ENCODE results near the gene HS3ST3A1.

HS3ST3A1 gene

DNA sequence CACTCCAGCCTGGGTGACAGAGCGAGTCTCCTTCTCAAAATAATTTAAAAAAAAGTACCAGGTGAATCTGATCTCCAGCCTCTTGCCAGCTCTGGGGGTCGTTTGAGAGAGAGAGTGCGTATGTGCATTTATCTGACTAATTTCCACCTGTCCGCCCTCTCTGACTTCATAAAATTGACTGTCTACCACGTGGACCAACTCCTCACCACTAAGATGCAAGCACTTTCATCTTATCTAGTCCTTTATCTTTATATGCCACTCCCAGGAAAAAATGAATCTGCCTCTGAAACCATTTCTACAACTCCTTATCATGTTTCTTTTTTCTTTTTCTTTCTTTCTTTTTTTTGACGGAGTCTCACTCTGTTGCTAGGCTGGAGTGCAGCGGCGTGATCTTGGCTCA is 55.8 kb downstream of the HS3ST3A1 start:
- H3K36me3 ChIP-seq (ENCODE audit: control insufficient read depth, low read length), result no peaks in the 10 kb centered on the region
- H3K4me1 ChIP-seq (ENCODE audit: control insufficient read depth, low read length), result no peaks in the 10 kb centered on the region
- H3K27ac ChIP-seq (ENCODE audit: low read depth, low read length), result no peak overlapping the region
- no peaks in the 10 kb centered on the region for H3K79me2 ChIP-seq (ENCODE audit: control insufficient read depth, low read length)
- no peak overlapping the region for H3K4me2 ChIP-seq (ENCODE audit: low read length)
- H3K9me3 ChIP-seq (ENCODE audit: control insufficient read depth, insufficient read depth, low read length), result 0 out of 2 replicates have a peak, but pooled peaks cover 3% of the 10 kb centered on the region
- H3K27me3 ChIP-seq (ENCODE audit: control insufficient read depth, low read length), result no peaks in the 10 kb centered on the region
- H3K9me2 ChIP-seq (replicated peaks; ENCODE audit: control insufficient read depth, low read length), result no peaks in the 10 kb centered on the region
- H3K4me3 ChIP-seq (ENCODE audit: low read length), result no peak overlapping the region
- H3F3A ChIP-seq (ENCODE audit: control insufficient read depth, insufficient read depth), result no peaks in the 10 kb centered on the region
- TF ChIP-seq, protein P1, sequence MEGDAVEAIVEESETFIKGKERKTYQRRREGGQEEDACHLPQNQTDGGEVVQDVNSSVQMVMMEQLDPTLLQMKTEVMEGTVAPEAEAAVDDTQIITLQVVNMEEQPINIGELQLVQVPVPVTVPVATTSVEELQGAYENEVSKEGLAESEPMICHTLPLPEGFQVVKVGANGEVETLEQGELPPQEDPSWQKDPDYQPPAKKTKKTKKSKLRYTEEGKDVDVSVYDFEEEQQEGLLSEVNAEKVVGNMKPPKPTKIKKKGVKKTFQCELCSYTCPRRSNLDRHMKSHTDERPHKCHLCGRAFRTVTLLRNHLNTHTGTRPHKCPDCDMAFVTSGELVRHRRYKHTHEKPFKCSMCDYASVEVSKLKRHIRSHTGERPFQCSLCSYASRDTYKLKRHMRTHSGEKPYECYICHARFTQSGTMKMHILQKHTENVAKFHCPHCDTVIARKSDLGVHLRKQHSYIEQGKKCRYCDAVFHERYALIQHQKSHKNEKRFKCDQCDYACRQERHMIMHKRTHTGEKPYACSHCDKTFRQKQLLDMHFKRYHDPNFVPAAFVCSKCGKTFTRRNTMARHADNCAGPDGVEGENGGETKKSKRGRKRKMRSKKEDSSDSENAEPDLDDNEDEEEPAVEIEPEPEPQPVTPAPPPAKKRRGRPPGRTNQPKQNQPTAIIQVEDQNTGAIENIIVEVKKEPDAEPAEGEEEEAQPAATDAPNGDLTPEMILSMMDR (IDR thresholded peaks at IDR 0.05; ENCODE audit: low read depth, low read length, poor library complexity, severe bottlenecking), result no peak
- TF ChIP-seq EZH2phosphoT487 (IDR thresholded peaks at IDR 0.05; ENCODE audit: borderline replicate concordance, low read length), result no peak
- H4K20me1 ChIP-seq (ENCODE audit: control insufficient read depth, insufficient read depth, low read depth, low read length), result no peaks in the 10 kb centered on the region

DNA sequence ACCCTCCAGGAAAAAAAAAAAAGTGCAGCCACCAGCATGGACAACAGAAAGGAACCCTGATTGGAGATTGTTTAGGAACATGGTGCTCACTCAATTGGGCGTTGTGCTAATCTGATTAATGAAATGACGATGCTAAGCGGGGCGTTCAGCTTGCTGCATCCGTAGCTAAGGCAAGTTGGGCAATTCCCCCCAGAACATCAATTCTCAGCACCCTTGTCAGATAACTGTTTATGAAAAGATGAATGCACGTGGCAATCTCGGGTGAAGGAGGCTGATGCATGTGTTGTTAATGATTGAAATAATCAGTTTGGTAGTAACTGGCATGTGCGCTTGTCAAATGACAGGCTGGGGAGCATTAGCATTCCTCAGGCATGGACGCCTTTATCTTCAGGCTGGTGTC is 57.0 kb downstream of the HS3ST3A1 start:
- no peaks in the 10 kb centered on the region for H3K27me3 ChIP-seq (ENCODE audit: control insufficient read depth, low read length)
- H3K27ac ChIP-seq (ENCODE audit: low read depth, low read length), result no peak overlapping the region
- TF ChIP-seq EZH2phosphoT487 (IDR thresholded peaks at IDR 0.05; ENCODE audit: borderline replicate concordance, low read length), result no peak
- TF ChIP-seq, protein P1 (IDR thresholded peaks at IDR 0.05; ENCODE audit: low read depth, low read length, poor library complexity, severe bottlenecking), result no peak
- H3K4me2 ChIP-seq (ENCODE audit: low read length), result no peak overlapping the region
- no peaks in the 10 kb centered on the region for H4K20me1 ChIP-seq (ENCODE audit: control insufficient read depth, insufficient read depth, low read depth, low read length)
- H3K36me3 ChIP-seq (ENCODE audit: control insufficient read depth, low read length), result no peaks in the 10 kb centered on the region
- H3F3A ChIP-seq (ENCODE audit: control insufficient read depth, insufficient read depth), result no peaks in the 10 kb centered on the region
- H3K9me3 ChIP-seq (ENCODE audit: control insufficient read depth, insufficient read depth, low read length), result no peaks in the 10 kb centered on the region
- H3K4me1 ChIP-seq (ENCODE audit: control insufficient read depth, low read length), result no peaks in the 10 kb centered on the region
- H3K4me3 ChIP-seq (ENCODE audit: low read length), result no peak overlapping the region
- H3K79me2 ChIP-seq (ENCODE audit: control insufficient read depth, low read length), result no peaks in the 10 kb centered on the region
- no peaks in the 10 kb centered on the region for H3K9me2 ChIP-seq (replicated peaks; ENCODE audit: control insufficient read depth, low read length)

DNA sequence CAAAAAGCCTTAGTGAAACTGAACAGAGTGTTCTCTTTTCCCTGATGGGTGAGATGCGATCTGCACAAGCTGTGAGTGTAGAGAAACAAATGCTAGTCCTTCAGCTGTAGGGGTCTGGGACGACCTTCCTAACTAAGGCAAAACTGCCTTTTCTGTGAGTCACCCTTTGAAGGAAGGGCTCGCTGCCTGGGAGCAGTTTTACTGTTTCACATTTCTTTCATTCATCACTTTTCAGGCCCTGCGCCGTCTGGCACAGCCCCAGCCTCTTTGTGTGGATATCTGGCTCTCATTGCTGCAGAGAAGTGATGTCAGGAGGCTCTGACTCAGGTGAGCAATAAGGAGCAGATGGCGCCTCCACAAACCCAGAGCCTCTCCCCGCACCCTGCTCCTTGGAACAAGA is 57.4 kb downstream of the HS3ST3A1 start:
- no peak overlapping the region for H3K4me2 ChIP-seq (ENCODE audit: low read length)
- no peaks in the 10 kb centered on the region for H3K4me1 ChIP-seq (ENCODE audit: control insufficient read depth, low read length)
- H3K79me2 ChIP-seq (ENCODE audit: control insufficient read depth, low read length), result no peaks in the 10 kb centered on the region
- no peaks in the 10 kb centered on the region for H3F3A ChIP-seq (ENCODE audit: control insufficient read depth, insufficient read depth)
- TF ChIP-seq EZH2phosphoT487 (IDR thresholded peaks at IDR 0.05; ENCODE audit: borderline replicate concordance, low read length), result no peak
- TF ChIP-seq, protein P1 (IDR thresholded peaks at IDR 0.05; ENCODE audit: low read depth, low read length, poor library complexity, severe bottlenecking), result no peak
- H3K9me2 ChIP-seq (replicated peaks; ENCODE audit: control insufficient read depth, low read length), result no peaks in the 10 kb centered on the region
- no peaks in the 10 kb centered on the region for H3K27me3 ChIP-seq (ENCODE audit: control insufficient read depth, low read length)
- no peak overlapping the region for H3K4me3 ChIP-seq (ENCODE audit: low read length)
- H4K20me1 ChIP-seq (ENCODE audit: control insufficient read depth, insufficient read depth, low read depth, low read length), result no peaks in the 10 kb centered on the region
- no peak overlapping the region for H3K27ac ChIP-seq (ENCODE audit: low read depth, low read length)
- H3K9me3 ChIP-seq (ENCODE audit: control insufficient read depth, insufficient read depth, low read length), result no peaks in the 10 kb centered on the region
- no peaks in the 10 kb centered on the region for H3K36me3 ChIP-seq (ENCODE audit: control insufficient read depth, low read length)

DNA sequence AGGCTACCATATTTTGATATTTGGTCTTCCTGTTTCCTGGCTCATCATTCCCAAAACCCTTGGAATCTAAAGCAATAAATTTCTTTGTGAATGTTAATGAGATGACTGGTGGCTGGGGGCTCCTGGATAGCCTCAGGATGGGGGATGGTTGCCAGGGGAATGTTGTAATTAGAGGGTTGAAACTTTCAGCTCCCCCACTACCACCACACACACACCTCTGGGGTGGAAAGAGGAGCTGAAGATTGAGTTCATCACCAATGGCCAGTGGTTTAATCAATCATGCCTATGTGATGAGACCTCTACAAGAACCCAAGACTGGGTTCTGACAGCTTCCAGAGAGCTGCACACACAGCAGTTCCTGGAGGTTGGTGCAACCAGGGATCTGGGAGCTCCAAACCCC is 59.1 kb downstream of the HS3ST3A1 start:
- no peaks in the 10 kb centered on the region for H3K79me2 ChIP-seq (ENCODE audit: control insufficient read depth, low read length)
- H3K9me2 ChIP-seq (replicated peaks; ENCODE audit: control insufficient read depth, low read length), result no peaks in the 10 kb centered on the region
- no peaks in the 10 kb centered on the region for H3F3A ChIP-seq (ENCODE audit: control insufficient read depth, insufficient read depth)
- H3K4me2 ChIP-seq (ENCODE audit: low read length), result no peak overlapping the region
- no peaks in the 10 kb centered on the region for H4K20me1 ChIP-seq (ENCODE audit: control insufficient read depth, insufficient read depth, low read depth, low read length)
- no peaks in the 10 kb centered on the region for H3K4me1 ChIP-seq (ENCODE audit: control insufficient read depth, low read length)
- no peak overlapping the region for H3K4me3 ChIP-seq (ENCODE audit: low read length)
- no peaks in the 10 kb centered on the region for H3K27me3 ChIP-seq (ENCODE audit: control insufficient read depth, low read length)
- no peaks in the 10 kb centered on the region for H3K36me3 ChIP-seq (ENCODE audit: control insufficient read depth, low read length)
- TF ChIP-seq EZH2phosphoT487 (IDR thresholded peaks at IDR 0.05; ENCODE audit: borderline replicate concordance, low read length), result no peak
- TF ChIP-seq, protein P1 (IDR thresholded peaks at IDR 0.05; ENCODE audit: low read depth, low read length, poor library complexity, severe bottlenecking), result no peak
- no peak overlapping the region for H3K27ac ChIP-seq (ENCODE audit: low read depth, low read length)
- H3K9me3 ChIP-seq (ENCODE audit: control insufficient read depth, insufficient read depth, low read length), result no peaks in the 10 kb centered on the region

Measured in DOHH2 (cell line).